Heart left ventricle (tissue), 16 donors: ENCODE measurements around the gene ADARB1. TPM values are rescaled to one million over a fixed set of nuclear protein-coding genes. Genes with fewer than 3 reads are reported as not detected.
A peak's percentile ranks its signal among the peaks of the same experiment; 100 is the strongest.

ENCODE experiments used
- ATAC-seq, 4 donors: fragments of 200-7000 bp; cut with Tn5 transposase; one replicate each; pipeline ENCODE4 v1.9.1; 2020 to 2022; ENCODE audit warnings: moderate library complexity in 4 of 4, mild to moderate bottlenecking in 3 of 4, moderate number of reproducible peaks in 1 of 4
- DNase-seq, 5 donors: peaks; one replicate each; pipeline ENCODE4 v3.0.0-alpha.2; 2020
- H3K27ac ChIP-seq, 12 donors: fragments of 200-600 bp; sonication (generic) in 4 of 12; one replicate each; pipeline versions ENCODE4 v1.5.0 to v1.8.0; 2016 to 2022; ENCODE audit warnings: mild to moderate bottlenecking in 2 of 12
- H3K27me3 ChIP-seq, 9 donors: fragments of 200-600 bp; sonication (generic) in 2 of 9; one replicate each; pipeline versions ENCODE4 v1.5.1 to v1.8.0; 2016 to 2022; ENCODE audit warnings: mild to moderate bottlenecking in 3 of 9
- H3K36me3 ChIP-seq, 9 donors: fragments of 200-600 bp; sonication (generic) in 2 of 9; one replicate each; pipeline versions ENCODE4 v1.5.0 to v1.8.0; 2018 to 2022; ENCODE audit warnings: mild to moderate bottlenecking in 2 of 9
- H3K4me1 ChIP-seq, 12 donors: fragments of 200-600 bp; sonication (generic) in 4 of 12; one replicate each; pipeline versions ENCODE4 v1.5.0 to v1.8.0; 2016 to 2022; ENCODE audit warnings: mild to moderate bottlenecking in 3 of 12
- H3K4me3 ChIP-seq, 12 donors: fragments of 200-600 bp; sonication (generic) in 4 of 12; one replicate each; pipeline versions ENCODE4 v1.5.0 to v1.8.0; 2017 to 2022; ENCODE audit warnings: mild to moderate bottlenecking in 9 of 12, moderate library complexity in 4 of 12
- H3K9me3 ChIP-seq, 12 donors: fragments of 200-600 bp; sonication (generic) in 4 of 12; one replicate each; pipeline versions ENCODE4 v1.5.0 to v1.8.0; 2016 to 2022; ENCODE audit warnings: mild to moderate bottlenecking in 1 of 12
- POLR2A ChIP-seq, 2 donors: fragments of 450-650 bp; IDR thresholded peaks; one replicate each; pipeline ENCODE4 v1.6.1; 2017; ENCODE audit warnings: antibody characterized with exemption in 2 of 2, mild to moderate bottlenecking in 2 of 2, moderate library complexity in 2 of 2
- WGBS, 4 donors: extraction: QIAGEN DNeasy Blood & Tissue Kit in 2 of 4; methylation state at CpG; one replicate each; pipeline versions ENCODE4 v1.1.5 to v1.1.7; 2013 to 2018; 5-methylcytosine and 5-hydroxymethylcytosine counted together
- intact Hi-C, 10 donors: fragments of 100-400 bp; cut with DNase I; formaldehyde crosslinking; loops; one replicate each; pipeline versions ENCODE4 v1.11.1 to v1.14.2; 2022
- polyA plus RNA-seq, 2 donors: library from polyadenylated mRNA; stranded (reverse); fragments of 200-250 nt; gene quantifications; one replicate each; pipeline ENCODE4 v1.2.3, GENCODE V29; 2013
- total RNA-seq, 9 donors: library from RNA; depleted of rRNA in 2 of 9; stranded (reverse); fragments of >200 nt in 2 of 9; fragmentation: NEBNext Ultra II Directional in 3 of 9; extraction: Animal tissue kit (Norgen Biotek cat#: 25700) in 3 of 9; gene quantifications; one replicate each; pipeline versions ENCODE4 v1.1.0 to v1.2.4, GENCODE V29; 2016 to 2023
- TF ChIP-seq, protein P1 (sequence below), 12 donors: fragments of 200-600 bp; sonication (generic) in 4 of 12; IDR thresholded peaks; one replicate each; pipeline versions ENCODE4 v1.5.0 to v1.8.0; 2018 to 2022; ENCODE audit warnings: antibody characterized with exemption in 12 of 12, mild to moderate bottlenecking in 5 of 12
- donor health status: ischemic (EF 13 %, LVEDD 7.1; RV severe dilation, severe dysfunction).
- donor health status: healthy with polysubstance abuse.
- donor health status: DM: no; HTN: yes; CAD: no.
- donor health status: DM: no; HTN: no; CAD: no.
- donor health status: ischemic (EF 25% LVEDD 6.9; RV normal size, moderate dysfunction).
- donor health status: ischemic (EF 25% LVEDD 5.7; RV mildly dilated, moderate dysfunction).
- donor health status: healthy.
- donor health status: DM: yes; HTN: yes; CAD: no.
- donor health status: ischemic (EF 35%, LVEDD 5.7; RV mildly dilated, moderate dysfunction).
- donor health status: nonischemic (EF 11% LVEDD 7.7; RV severe dilation, severe dysfunction).
- donor health status: DM: yes; HTN: yes; CAD: no.
- donor health status: PGD.
- donor health status: ischemic (EF 29% LVEDD 5.4; RV normal size, mild dysfunction).
- donor health status: nonischemic (EF 23%, LVEDD 6.1; RV moderate dilation, normal function).

Gene ADARB1
- total and polyA plus RNA-seq, 11 donors = 6.9 to 16.3 (median 12.0) TPM

- intact Hi-C loops = no loop called here
- WGBS, 4 donors = 91 to 93% (median 92%) methylated on average over 7 to 8 of the region's 8 CpGs
- H3K27me3 ChIP-seq = peaks cover 0 to 3% (median 0%) of the 10 kb centered on the region in 9 donors
- peaks cover 0 to 12% (median 4%) of the 10 kb centered on the region in 12 donors for H3K4me1 ChIP-seq
- no peak for ATAC-seq
- H3K27ac ChIP-seq = no peak overlapping the region
- TF ChIP-seq POLR2A (IDR thresholded peaks at IDR 0.05) = no peak
- TF ChIP-seq, protein P1, sequence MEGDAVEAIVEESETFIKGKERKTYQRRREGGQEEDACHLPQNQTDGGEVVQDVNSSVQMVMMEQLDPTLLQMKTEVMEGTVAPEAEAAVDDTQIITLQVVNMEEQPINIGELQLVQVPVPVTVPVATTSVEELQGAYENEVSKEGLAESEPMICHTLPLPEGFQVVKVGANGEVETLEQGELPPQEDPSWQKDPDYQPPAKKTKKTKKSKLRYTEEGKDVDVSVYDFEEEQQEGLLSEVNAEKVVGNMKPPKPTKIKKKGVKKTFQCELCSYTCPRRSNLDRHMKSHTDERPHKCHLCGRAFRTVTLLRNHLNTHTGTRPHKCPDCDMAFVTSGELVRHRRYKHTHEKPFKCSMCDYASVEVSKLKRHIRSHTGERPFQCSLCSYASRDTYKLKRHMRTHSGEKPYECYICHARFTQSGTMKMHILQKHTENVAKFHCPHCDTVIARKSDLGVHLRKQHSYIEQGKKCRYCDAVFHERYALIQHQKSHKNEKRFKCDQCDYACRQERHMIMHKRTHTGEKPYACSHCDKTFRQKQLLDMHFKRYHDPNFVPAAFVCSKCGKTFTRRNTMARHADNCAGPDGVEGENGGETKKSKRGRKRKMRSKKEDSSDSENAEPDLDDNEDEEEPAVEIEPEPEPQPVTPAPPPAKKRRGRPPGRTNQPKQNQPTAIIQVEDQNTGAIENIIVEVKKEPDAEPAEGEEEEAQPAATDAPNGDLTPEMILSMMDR (IDR thresholded peaks at IDR 0.05) = no peak
- no peaks in the 10 kb centered on the region for H3K36me3 ChIP-seq
- no peaks in the 10 kb centered on the region for H3K9me3 ChIP-seq
- no peak for DNase-seq
- H3K4me3 ChIP-seq = no peak overlapping the region
Measured at GRCh38 chr21:45053561-45054226, 20.7 kb upstream of the ADARB1 start.

DNA sequence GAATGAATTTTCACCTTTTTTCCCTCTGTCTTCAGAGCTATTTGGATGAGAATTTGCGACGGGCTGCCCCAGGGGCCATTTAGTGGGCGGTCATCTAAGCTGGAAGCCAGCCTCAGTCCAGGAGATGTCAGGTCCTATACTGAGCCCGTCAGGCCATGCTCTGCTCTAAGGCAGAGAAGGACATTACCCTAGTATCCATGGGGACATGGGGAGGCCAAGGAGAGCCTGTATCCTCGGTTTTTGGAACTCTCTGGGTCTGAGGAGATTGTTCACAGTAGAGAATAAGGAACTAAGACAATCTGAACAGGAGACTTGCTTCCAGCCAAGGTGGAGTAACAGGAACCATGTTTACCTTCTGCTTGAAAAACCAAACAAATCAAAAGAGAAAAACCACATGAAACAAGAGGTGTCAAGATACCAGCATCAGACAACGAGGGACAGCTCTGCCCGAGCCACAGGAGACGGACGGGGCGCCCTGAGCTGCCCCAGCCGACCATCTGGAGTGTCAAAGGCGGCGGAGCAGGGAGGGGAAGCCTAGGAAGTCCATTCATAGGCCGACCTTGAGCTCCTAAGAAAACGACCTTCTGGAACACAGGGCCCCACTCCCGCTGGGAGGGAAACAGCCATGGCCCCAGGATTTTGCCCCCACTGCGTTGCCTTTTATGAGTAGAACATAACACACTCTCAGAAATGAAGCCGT lies 20.0 kb upstream of the ADARB1 start:
- Histone ChIP-seq H3K27ac (no peak overlapping the region), H3K36me3 (no peaks in the 10 kb centered on the region), H3K4me1 (peaks cover 0 to 12% (median 4%) of the 10 kb centered on the region in 12 donors), H3K9me3 (no peaks in the 10 kb centered on the region), H3K4me3 (no peak overlapping the region), H3K27me3 (peaks cover 0 to 3% (median 0%) of the 10 kb centered on the region in 9 donors)
- intact Hi-C loops = no loop called here
- 86 to 90% (median 88%) methylated on average over 18 of the region's 18 CpGs for WGBS, 4 donors
- no peak for ATAC-seq
- no peak for DNase-seq
- TF ChIP-seq, protein P1 (IDR thresholded peaks at IDR 0.05) = no peak
- TF ChIP-seq POLR2A (IDR thresholded peaks at IDR 0.05) = no peak

DNA sequence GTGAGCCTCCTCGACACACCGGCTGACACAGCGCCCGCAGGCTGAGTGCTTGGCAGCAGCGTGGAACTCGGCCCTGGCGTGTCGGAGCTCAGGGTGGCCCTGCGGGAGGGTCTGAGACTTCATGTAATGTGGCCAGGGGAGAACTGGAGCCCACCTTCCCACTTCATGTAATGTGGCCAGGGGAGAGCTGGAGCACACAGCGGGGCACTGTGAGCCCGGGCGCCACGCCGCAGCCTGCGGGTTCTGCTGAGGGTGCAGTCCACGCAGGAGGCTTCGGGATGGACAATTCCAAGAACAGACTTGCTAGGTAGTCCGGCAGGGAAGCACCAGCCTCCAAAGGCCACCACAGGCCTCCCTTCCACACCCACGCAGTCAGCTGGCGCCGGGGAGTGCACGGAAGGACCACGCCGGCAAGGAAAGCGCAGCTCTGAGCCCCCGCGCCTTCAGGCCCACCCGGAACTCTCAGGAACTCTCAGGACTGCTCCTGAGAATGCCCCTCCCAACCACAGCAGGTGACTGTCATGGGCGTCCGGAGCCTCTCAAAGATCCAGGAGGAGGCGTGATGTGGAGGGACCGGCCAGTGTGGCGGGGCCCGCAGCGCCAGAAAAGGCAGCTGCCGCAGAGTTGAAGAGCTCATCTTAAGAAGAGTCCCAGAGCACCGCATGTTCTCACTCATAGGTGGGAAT lies 19.3 kb upstream of the ADARB1 start:
- no peaks in the 10 kb centered on the region for H3K9me3 ChIP-seq
- peaks cover 0 to 12% (median 4%) of the 10 kb centered on the region in 12 donors for H3K4me1 ChIP-seq
- 85 to 95% (median 87%) methylated on average over 22 to 37 of the region's 37 CpGs for WGBS, 4 donors
- H3K27me3 ChIP-seq = peaks cover 0 to 3% (median 0%) of the 10 kb centered on the region in 9 donors
- ATAC-seq (no peak), DNase-seq (no peak)
- H3K36me3 ChIP-seq = no peaks in the 10 kb centered on the region
- no peak overlapping the region for H3K27ac ChIP-seq
- TF ChIP-seq POLR2A (IDR thresholded peaks at IDR 0.05) = no peak
- TF ChIP-seq, protein P1 (IDR thresholded peaks at IDR 0.05) = no peak
- H3K4me3 ChIP-seq = no peak overlapping the region
- intact Hi-C loops = no loop called here

DNA sequence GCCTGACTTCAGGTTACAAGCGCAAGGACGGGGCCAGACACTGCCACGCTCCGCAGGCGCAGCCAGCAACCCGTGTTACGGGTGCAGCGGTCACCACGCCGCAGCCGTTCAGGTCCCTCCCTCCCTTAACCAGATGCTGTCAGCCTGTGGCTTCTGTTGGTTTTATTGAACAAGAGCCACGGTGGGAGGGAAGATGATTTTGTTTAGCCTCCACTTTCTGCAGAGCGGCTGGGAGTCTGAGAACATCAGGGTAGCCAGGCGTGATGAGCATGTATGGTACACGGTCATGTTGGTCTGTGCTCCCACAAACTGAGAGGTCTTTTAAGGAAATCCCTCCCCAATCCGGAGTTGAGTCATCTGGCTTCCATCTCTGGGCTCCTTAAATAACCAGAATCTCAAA lies 18.5 kb upstream of the ADARB1 start:
- intact Hi-C loops = no loop called here
- TF ChIP-seq, protein P1 (IDR thresholded peaks at IDR 0.05) = no peak
- TF ChIP-seq POLR2A (IDR thresholded peaks at IDR 0.05) = no peak
- Histone ChIP-seq H3K27me3 (peaks cover 0 to 3% (median 0%) of the 10 kb centered on the region in 9 donors), H3K36me3 (no peaks in the 10 kb centered on the region), H3K27ac (peak overlapping the region in 10 of 12 donors; percentile 18 to 85 (median 62)), H3K4me1 (peaks cover 0 to 12% (median 4%) of the 10 kb centered on the region in 12 donors), H3K9me3 (no peaks in the 10 kb centered on the region), H3K4me3 (peak overlapping the region in 7 of 12 donors; percentile 1 to 29 (median 21))
- DNase-seq (no peak), ATAC-seq (peak in 2 of 4 donors; percentile 35 to 43)
- WGBS, 4 donors = 61 to 71% (median 65%) methylated on average over 16 of the region's 16 CpGs
